ENCODE measurements around the gene KCNJ5. TPM values are rescaled to one million over a fixed set of nuclear protein-coding genes. Genes with fewer than 3 reads are reported as not detected.

The KCNJ5 gene
- total RNA-seq, 1 experiment from 2014 or later: 0.22 TPM

GRCh38 chr11:128911239-128911638 is 20.1 kb downstream of the KCNJ5 start:
- H3K36me3 Mint-ChIP-seq: no peaks in the 10 kb centered on the region; the same call in 1 of the 2 replicates
- DNase-seq (ENCODE audit: low spot score): no peak
- no peak for ATAC-seq
- H3K4me1 Mint-ChIP-seq: peaks cover under 1% of the 10 kb centered on the region; the same call in 1 of the 2 replicates
- peaks cover 57% of the 10 kb centered on the region for H3K27me3 Mint-ChIP-seq (ENCODE audit: low read depth)
- no peak overlapping the region for H3K27ac Mint-ChIP-seq
- no peak overlapping the region for H3K4me3 Mint-ChIP-seq
- ChIA-PET POLR2A (no interaction called here), CTCF (interaction anchor here (10.5 kb wide), 1 partner anchor 23 kb away, joined by 245 read pairs; the partner anchor contains the start of gene KCNJ5)
- H3K9me3 Mint-ChIP-seq: peaks cover 18% of the 10 kb centered on the region
- TF ChIP-seq EMX1 (CRISPR knock-in tag; IDR thresholded peaks at IDR 0.05) (no peak), ZNF263 (CRISPR knock-in tag; IDR thresholded peaks at IDR 0.05; ENCODE audit: low read depth) (no peak), MXD4 (CRISPR knock-in tag; IDR thresholded peaks at IDR 0.05; ENCODE audit: borderline replicate concordance) (no peak), ESRRA (CRISPR knock-in tag; IDR thresholded peaks at IDR 0.05; ENCODE audit: borderline replicate concordance) (no peak), ZNF121 (CRISPR knock-in tag; IDR thresholded peaks at IDR 0.05) (no peak), ZNF423 (CRISPR knock-in tag; IDR thresholded peaks at IDR 0.05) (no peak), AR (CRISPR knock-in tag; IDR thresholded peaks at IDR 0.05) (no peak), ATF2 (CRISPR knock-in tag; IDR thresholded peaks at IDR 0.05; ENCODE audit: borderline replicate concordance, low read depth) (no peak), ZSCAN18 (CRISPR knock-in tag; IDR thresholded peaks at IDR 0.05) (no peak), NFYB (CRISPR knock-in tag; conservative IDR thresholded peaks at IDR 0.05; ENCODE audit: low read depth) (no peak), ATF6 (CRISPR knock-in tag; IDR thresholded peaks at IDR 0.05) (no peak), OVOL2 (CRISPR knock-in tag; IDR thresholded peaks at IDR 0.05; ENCODE audit: borderline replicate concordance) (no peak)

- H3K27ac Mint-ChIP-seq: no peak overlapping the region
- no peaks in the 10 kb centered on the region for H3K4me1 Mint-ChIP-seq
- peaks cover 18% of the 10 kb centered on the region for H3K9me3 Mint-ChIP-seq
- no peak overlapping the region for H3K4me3 Mint-ChIP-seq
- TF ChIP-seq ATF2 (CRISPR knock-in tag; IDR thresholded peaks at IDR 0.05; ENCODE audit: borderline replicate concordance, low read depth) (no peak), ELF4 (CRISPR knock-in tag; IDR thresholded peaks at IDR 0.05; ENCODE audit: low read depth) (no peak), ATF1 (CRISPR knock-in tag; IDR thresholded peaks at IDR 0.05) (no peak), ZNF281 (CRISPR knock-in tag; IDR thresholded peaks at IDR 0.05) (no peak), RELA (CRISPR knock-in tag; IDR thresholded peaks at IDR 0.05; ENCODE audit: borderline replicate concordance) (no peak), CREB1 (CRISPR knock-in tag; IDR thresholded peaks at IDR 0.05) (no peak), ZNF532 (CRISPR knock-in tag; IDR thresholded peaks at IDR 0.05; ENCODE audit: borderline replicate concordance) (no peak)
- ChIA-PET CTCF (no interaction called here), POLR2A (no interaction called here)
- peaks cover 52% of the 10 kb centered on the region for H3K27me3 Mint-ChIP-seq (ENCODE audit: low read depth)
- no peak for ATAC-seq
- no peak for DNase-seq (ENCODE audit: low spot score)
- no peaks in the 10 kb centered on the region; the same call in 1 of the 2 replicates for H3K36me3 Mint-ChIP-seq
Observed at GRCh38 chr11:128911701-128912100, 20.5 kb downstream of the KCNJ5 start.

Measured in WTC11 (cell line).